ENCODE measurements around the gene MKKS.
"Not testable (repeated sequence)": the region's sequence is repeated elsewhere in the genome, so short reads cannot be mapped to it uniquely, and the experiment has no call there.

MKKS gene

DNA sequence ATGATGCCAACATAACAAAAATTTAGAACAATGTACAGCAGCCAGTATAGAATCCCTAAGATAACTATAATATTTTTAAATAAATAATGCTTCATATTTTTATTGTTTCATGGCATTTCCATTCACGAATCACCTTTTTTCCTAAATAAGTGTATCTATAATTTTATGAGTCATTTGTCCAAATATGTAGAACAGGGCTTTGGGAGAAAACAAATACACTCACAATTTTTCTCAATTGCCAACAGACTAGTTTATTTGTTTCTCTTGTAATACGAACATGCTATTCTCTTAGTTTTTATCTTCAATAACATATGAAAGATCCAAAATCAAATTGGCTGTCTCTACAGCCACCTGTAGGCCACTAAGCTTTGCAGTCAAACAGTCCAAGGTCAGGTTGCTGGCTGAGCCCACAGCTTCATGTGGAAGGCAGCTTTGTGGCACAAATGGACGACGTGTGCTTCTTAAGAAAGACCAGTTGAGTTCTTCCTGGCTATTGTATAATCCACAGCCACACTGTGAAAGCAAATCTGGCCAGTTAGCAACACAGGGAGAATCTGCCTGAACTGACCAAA is 29.0 kb downstream of the MKKS start:
- Mint-ChIP-seq H3K4me3 (no peak overlapping the region), H3K27ac (no peak overlapping the region), H3K4me1 (peaks cover 7% of the 10 kb centered on the region), H3K27me3 (no peaks in the 10 kb centered on the region), H3K9me3 (no peaks in the 10 kb centered on the region)
- ATAC-seq (no peak), DNase-seq (no peak)

DNA sequence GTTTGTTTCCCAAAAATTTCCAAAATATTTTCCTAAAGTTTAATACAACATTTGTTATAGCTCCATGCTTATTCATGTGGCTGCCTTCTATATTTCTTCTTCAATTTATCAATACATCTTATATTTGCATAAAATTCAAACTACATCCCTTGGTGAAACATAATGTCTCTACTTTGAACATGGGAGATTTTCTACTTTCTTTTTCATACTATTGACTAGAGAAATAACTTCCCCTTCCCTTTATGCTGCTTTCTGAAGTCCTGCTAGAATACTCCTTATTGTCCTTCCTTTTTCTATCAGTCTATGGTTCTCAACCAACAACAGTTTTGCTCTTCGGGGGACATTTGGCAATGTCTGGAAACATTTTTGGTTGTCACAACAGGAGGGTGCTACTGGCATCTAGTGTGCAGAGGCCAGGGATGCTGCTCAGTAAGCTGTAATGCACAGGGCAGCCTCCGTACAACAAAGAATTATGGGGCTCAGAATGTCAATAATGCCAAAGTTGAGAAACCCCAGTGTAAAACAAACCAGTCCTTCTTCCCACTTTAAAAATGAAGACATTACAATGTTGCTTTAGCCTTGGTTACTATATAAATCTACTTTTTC is 29.9 kb downstream of the MKKS start:
- DNase-seq, result no peak
- no peak for ATAC-seq
- Mint-ChIP-seq H3K4me3 (no peak overlapping the region), H3K27me3 (no peaks in the 10 kb centered on the region), H3K9me3 (no peaks in the 10 kb centered on the region), H3K27ac (no peak overlapping the region), H3K4me1 (peaks cover 7% of the 10 kb centered on the region)

DNA sequence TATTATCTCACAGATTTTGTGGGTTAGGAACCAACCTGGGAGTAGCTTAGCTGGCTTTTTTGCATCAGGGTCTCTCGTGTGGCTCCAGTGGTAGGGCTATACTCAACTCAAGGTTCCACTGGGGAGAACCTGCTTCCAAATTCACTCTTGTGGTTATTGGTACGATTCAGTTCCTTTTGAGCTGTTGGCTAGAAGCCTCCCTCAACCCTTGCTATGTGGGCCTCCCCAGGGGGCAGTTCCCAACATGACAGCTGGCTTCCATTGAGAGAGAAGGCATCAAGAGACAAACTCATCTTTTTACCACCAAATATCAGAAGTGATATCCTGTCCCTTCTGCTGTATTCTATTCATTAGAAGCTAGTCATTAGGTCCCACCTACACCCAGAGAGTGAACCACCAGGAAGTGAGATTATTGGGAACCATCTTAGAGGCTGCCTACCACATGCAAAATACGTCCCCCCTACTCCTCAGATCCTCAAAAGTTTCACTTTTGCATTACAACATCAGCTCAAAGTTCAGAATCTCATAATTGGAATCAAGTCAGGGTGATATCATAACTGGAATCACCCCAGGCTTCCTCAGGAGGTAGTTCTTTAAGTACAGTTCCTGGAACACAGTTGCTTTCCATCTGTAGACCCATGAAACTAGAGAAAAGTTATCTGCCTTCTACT is 30.9 kb downstream of the MKKS start:
- Mint-ChIP-seq H3K4me1 (peaks cover 7% of the 10 kb centered on the region), H3K4me3 (no peak overlapping the region), H3K9me3 (no peaks in the 10 kb centered on the region), H3K27me3 (no peaks in the 10 kb centered on the region), H3K27ac (no peak overlapping the region)
- ATAC-seq, result peak; percentile 20
- DNase-seq, result no peak

DNA sequence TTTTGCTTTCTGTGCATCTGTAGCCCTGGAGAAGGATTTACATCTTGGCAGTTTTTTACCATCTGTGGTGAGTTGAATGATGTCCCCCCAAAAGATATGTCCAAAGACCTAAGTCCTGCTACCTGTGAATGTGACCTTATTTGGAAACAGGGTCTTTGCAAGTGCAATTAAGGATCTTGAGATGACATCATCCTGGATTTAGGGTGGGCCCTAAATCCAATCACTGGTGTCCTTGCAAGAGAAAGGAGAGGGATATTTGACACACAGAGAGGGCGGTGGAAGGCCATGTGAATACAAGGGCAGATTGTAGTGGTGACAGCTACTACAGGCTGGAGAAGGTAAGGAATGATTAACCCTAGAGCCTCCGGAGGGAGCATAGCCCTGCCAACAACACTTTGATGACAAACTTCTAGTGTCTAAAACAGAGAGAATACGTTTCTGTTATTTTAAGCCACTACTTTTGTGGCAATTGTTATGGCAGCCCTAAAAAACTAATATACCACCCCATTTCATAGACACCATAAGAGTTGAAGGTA is 35.1 kb downstream of the MKKS start:
- H3K27ac Mint-ChIP-seq, result no peak overlapping the region
- DNase-seq, result no peak
- H3K4me3 Mint-ChIP-seq, result no peak overlapping the region
- no peak for ATAC-seq
- no peaks in the 10 kb centered on the region for H3K27me3 Mint-ChIP-seq
- H3K9me3 Mint-ChIP-seq, result no peaks in the 10 kb centered on the region
- H3K4me1 Mint-ChIP-seq, result peaks cover 7% of the 10 kb centered on the region

DNA sequence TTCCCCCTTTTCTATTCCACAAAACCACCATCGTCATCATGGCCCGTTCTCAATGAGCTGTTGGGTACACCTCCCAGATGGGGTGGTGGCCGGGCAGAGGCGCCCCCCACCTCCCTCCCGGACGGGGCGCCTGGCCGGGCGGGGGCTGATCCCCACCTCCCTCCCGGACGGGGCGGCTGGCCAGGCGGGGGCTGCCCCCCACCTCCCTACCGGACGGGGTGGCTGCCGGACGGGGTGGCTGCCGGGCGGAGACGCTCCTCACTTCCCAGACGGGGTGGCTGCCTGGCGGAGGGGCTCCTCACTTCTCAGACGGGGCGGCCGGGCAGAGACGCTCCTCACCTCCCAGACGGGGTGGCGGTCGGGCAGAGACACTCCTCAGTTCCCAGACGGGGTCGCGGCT is 39.3 kb downstream of the MKKS start:
- not testable (repeated sequence) for H3K4me3 Mint-ChIP-seq, H3K9me3 Mint-ChIP-seq, H3K4me1 Mint-ChIP-seq, H3K27me3 Mint-ChIP-seq, H3K27ac Mint-ChIP-seq, DNase-seq
- peak; percentile 55 for ATAC-seq

DNA sequence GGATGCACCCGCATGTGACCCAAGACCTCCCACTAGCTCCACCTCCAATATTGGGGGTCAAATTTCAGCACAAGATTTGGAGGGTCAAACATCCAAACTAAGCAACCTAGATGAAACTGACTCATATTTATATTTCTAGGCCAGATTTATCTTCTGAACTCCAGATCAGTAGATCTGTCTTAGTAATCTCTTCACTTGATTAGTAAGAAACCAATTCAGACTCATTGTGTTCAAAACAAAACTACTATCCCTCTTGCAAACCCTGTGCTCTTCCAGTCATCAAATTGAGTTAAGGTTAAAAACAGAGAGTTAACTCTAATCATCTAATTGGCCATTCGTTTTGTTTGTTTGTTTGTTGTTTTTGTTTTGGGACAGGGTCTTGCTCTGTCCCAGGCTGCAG is 43.3 kb downstream of the MKKS start:
- H3K4me3 Mint-ChIP-seq, result no peak overlapping the region
- no peaks in the 10 kb centered on the region for H3K9me3 Mint-ChIP-seq
- H3K27ac Mint-ChIP-seq, result no peak overlapping the region
- DNase-seq, result no peak
- H3K27me3 Mint-ChIP-seq, result peaks cover 8% of the 10 kb centered on the region
- H3K4me1 Mint-ChIP-seq, result no peaks in the 10 kb centered on the region
- ATAC-seq, result no peak

DNA sequence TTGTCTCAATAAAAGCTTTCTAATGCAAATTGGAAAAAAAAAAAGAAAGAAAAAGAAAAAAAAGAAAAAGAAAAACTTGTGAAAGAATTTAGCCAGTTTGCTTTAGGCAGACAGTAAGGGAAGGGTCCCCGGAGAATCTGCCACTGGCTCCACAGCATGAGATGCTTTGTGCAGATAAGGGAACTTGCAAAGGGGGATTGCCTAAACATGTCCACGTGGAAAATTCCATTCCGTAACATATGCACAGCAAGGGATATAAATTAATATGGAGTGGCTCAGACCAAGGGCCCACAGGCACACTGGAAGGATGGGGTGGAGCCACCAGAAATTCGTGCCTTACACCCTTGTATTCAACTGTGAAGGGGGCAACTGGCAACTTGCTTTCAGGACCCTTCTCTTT is 45.4 kb downstream of the MKKS start:
- peaks cover 8% of the 10 kb centered on the region for H3K27me3 Mint-ChIP-seq
- H3K4me1 Mint-ChIP-seq, result no peaks in the 10 kb centered on the region
- no peaks in the 10 kb centered on the region for H3K9me3 Mint-ChIP-seq
- H3K27ac Mint-ChIP-seq, result no peak overlapping the region
- DNase-seq (no peak), ATAC-seq (no peak)
- H3K4me3 Mint-ChIP-seq, result no peak overlapping the region

DNA sequence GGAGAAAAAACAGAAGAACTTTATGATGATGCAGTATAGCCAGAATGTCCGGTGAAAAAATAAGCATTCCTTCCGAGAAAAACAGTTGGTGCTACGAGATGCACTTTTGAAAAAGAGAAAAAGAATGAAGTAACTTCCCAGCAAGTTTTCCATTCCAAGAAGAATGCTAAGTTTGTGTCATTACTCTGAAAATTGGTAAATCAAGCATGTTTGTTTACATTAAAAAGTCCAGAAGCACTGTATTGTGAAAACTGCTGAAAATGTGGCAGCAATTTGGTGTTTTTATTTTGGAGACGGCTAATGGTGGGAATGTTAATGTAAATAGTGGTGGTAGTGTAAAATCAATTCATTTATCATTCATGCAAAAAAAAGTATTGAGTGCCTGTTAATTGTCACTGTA is 46.3 kb downstream of the MKKS start:
- Mint-ChIP-seq H3K4me1 (no peaks in the 10 kb centered on the region), H3K27me3 (peaks cover 16% of the 10 kb centered on the region)

DNA sequence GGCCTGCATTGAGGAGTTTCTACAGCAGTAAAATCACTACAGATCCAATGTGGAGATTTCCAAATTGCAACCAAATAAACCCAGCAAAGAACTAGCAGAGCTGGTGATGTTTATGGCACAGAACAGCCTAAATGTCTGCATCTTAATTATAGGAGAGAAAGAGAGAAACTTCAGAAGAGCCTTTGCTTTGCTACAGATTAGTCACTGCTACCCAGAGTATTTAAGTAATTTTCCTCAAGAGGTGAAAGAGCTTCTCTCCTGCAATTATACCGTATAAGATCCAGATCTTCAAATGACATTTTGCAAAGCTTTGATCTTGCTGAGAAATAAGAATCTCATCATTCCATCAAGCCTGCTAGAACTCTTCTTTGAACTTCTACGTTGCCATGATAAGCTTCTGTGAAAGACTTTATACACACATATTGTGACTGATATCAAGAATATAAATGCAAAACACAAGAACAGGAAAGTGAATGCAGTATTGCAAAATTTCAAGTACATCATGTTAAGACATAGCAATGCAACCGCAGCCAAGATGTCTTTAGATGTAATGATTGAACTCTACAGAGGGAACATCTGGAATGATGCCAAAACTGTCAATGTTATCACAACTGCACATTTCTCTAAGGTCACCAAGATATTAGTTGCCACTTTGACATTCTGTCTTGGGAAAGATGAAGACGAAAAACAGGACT is 48.0 kb downstream of the MKKS start:
- DNase-seq (no peak), ATAC-seq (no peak)
- H3K4me3 Mint-ChIP-seq, result no peak overlapping the region
- no peaks in the 10 kb centered on the region for H3K4me1 Mint-ChIP-seq
- H3K27me3 Mint-ChIP-seq, result peaks cover 16% of the 10 kb centered on the region
- no peaks in the 10 kb centered on the region for H3K9me3 Mint-ChIP-seq
- no peak overlapping the region for H3K27ac Mint-ChIP-seq

More for the DNA sequence above, 46.3 kb downstream of the MKKS start:
- Mint-ChIP-seq H3K27ac (no peak overlapping the region), H3K4me3 (no peak overlapping the region), H3K9me3 (no peaks in the 10 kb centered on the region)
- DNase-seq, result no peak
- ATAC-seq, result no peak

DNA sequence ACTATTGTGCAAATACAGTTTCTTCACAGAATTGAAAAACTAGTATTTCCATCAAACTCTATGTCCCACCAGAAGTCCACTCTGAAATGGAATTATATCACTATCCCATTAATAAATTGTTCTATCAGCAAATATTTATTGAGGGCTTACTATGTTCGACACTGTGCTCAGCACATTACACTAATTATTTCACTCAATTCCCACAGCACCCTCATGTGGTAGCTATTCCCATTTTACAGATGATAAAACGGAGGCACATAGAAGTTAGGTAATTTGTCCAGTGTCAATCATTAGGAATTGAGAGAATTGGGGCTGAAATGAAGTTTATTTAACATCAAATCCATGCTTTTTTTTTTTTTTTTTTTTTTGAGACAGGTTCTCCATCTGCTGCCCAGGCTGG is 52.5 kb downstream of the MKKS start:
- no peak for DNase-seq
- Mint-ChIP-seq H3K27me3 (peaks cover 12% of the 10 kb centered on the region), H3K27ac (no peak overlapping the region), H3K9me3 (peaks cover 0 to 4% of the 10 kb centered on the region in 2 donors), H3K4me1 (no peaks in the 10 kb centered on the region), H3K4me3 (no peak overlapping the region)
- ATAC-seq, result no peak

DNA sequence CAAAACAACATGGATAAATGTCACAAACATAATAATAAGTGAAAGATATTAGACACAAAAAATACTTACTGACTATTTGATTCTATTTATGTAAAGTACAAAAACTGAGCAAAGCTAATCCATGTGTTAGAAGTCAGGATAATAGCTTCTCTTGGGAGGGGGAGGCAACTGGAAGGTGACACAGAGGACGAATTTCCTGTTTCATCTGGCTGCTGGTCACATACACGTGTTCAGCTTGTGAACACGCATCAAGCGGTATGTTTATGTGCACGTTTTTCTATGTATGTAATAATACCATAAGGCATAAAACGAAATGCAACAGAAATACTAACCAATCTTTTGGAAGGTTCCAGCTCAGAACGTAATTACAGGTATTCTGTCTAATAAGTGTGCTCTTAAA is 54.3 kb downstream of the MKKS start:
- Mint-ChIP-seq H3K4me1 (no peaks in the 10 kb centered on the region), H3K9me3 (peaks cover 0 to 8% of the 10 kb centered on the region in 2 donors), H3K4me3 (no peak overlapping the region), H3K27me3 (peaks cover 17% of the 10 kb centered on the region), H3K27ac (no peak overlapping the region)
- DNase-seq (no peak), ATAC-seq (no peak)

DNA sequence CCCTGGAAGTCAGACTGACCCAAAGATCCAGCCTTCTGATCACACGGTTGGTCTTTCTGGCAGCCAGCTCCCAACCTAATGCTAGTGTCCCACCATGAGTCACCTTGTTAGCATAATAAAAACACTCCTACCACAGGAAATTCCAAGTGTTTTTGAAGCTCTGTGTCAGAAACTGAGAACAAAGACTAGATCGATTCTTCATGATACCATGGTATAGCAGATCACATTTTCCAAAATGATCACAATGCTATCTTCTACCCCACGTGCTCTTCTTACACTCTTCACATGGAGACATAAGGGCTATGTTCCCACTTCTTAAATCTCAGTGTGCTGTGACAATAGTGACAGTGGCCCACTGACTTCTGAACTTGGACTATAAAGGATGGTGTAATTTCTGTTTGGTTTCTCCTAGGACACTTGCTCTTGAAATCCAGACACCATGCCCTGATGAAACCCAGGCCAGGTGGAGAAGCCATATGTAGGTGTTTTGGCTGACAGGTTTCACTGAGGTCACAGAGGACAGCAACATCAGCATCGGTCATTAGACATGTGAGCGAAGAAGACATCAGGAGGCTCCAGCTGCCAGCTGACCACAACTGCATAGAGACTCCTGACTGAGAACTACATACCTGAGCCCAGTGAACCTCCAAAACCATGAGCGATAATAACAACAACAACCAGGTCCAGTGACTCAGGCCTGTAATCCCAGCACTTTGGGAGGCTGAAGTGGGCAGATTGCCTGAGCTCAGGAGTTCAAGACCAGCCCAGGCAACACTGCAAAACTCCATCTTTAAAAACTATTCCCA is 57.5 kb downstream of the MKKS start:
- H3K27me3 Mint-ChIP-seq, result peaks cover 25% of the 10 kb centered on the region
- peaks cover 10 to 14% of the 10 kb centered on the region in 2 donors for H3K9me3 Mint-ChIP-seq
- H3K4me3 Mint-ChIP-seq, result no peak overlapping the region
- ATAC-seq (no peak), DNase-seq (no peak)
- no peak overlapping the region for H3K27ac Mint-ChIP-seq
- no peaks in the 10 kb centered on the region for H3K4me1 Mint-ChIP-seq

DNA sequence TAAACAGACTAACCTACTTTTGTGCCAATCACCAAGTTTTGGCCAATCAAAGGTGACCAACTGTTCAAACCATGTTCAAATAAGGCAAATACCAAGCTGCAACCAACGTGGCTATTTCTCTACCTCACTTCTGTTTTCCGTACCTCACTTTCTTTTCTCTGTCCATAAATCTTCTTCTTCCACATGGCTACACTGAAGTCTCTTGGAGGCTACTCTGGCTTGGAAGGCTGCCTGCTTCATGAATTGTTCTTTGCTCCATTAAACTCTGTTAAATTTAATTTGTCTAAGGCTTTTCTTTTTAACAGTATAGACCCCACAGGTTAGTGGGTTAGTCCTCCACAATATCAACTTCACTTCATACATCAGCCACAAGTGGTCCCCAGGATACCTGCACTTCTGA is 58.8 kb downstream of the MKKS start:
- Mint-ChIP-seq H3K9me3 (peaks cover 10 to 14% of the 10 kb centered on the region in 2 donors), H3K27ac (no peak overlapping the region), H3K4me3 (no peak overlapping the region), H3K4me1 (no peaks in the 10 kb centered on the region), H3K27me3 (peaks cover 31% of the 10 kb centered on the region)
- no peak for ATAC-seq
- no peak for DNase-seq

DNA sequence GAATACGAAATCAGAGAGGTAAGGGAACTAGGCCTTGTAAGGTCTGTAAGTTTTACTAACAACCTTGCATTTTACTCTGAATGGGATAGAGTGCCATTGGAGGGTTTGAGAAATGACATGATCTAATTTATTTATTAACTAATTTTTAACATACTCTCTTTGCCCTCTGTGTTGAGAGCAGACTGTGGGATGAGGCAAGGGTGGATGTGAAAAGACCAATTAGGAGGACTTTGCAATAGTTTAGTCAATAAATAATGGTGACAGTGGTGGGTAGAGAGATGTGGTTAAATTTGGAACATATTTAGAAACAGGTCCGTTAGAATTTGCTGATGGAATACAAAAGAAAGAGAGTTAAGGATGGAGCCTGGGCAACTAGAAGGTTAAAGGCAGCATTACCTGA is 60.0 kb downstream of the MKKS start:
- Mint-ChIP-seq H3K4me3 (no peak overlapping the region), H3K9me3 (peaks cover 10 to 14% of the 10 kb centered on the region in 2 donors), H3K27me3 (peaks cover 37% of the 10 kb centered on the region), H3K4me1 (no peaks in the 10 kb centered on the region), H3K27ac (no peak overlapping the region)
- ATAC-seq, result no peak
- DNase-seq, result no peak

DNA sequence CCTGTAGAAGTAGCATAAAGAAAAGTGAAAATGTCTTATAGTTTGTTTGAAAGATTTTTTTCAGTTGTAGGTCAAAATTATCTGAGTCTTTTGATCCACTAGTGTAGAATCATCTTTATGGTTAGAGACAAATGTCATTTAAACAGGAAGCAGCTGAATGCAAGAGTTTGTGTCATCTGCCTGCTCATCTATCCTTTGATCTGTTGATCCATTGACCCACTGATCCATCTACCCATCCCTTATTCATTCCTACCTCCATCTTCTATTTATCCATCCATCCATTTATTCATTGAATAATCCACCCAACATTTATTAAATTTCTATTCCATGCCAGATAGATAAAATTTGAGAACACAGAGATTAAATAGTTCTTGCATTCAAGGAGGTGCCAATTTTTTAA is 62.6 kb downstream of the MKKS start:
- no peak for ATAC-seq
- H3K4me1 Mint-ChIP-seq, result no peaks in the 10 kb centered on the region
- peaks cover 9 to 10% of the 10 kb centered on the region in 2 donors for H3K9me3 Mint-ChIP-seq
- no peak overlapping the region for H3K4me3 Mint-ChIP-seq
- peaks cover 48% of the 10 kb centered on the region for H3K27me3 Mint-ChIP-seq
- no peak for DNase-seq
- no peak overlapping the region for H3K27ac Mint-ChIP-seq

Data from stimulated activated naive CD8-positive, alpha-beta T cell treated with anti-CD3 and anti-CD28 coated beads, Interleukin-15, amount 100 ng/mL, for 72 hours (primary cell).